Measurements from ENCODE around the gene PPIL1. TPM values are rescaled to one million over a fixed set of nuclear protein-coding genes. Genes with fewer than 3 reads are reported as not detected.

PPIL1 gene
- total and polyA plus RNA-seq, 2 of the 4 experiments (the other 2 are of a cell fraction) = 28.4 to 58.4 TPM

GRCh38 chr6:36904851-36905393 is 30.3 kb upstream of the PPIL1 start:
- Histone ChIP-seq H2AFZ (replicated peaks; ENCODE audit: low read length, poor library complexity) (no peak overlapping the region), H3K27me3 (ENCODE audit: control insufficient read depth, insufficient read depth, low read length) (no peaks in the 10 kb centered on the region), H2BK5ac (ENCODE audit: low read depth, low read length, poor library complexity, severe bottlenecking) (peak overlapping the region; percentile 90), H3K4ac (ENCODE audit: low read depth, low read length) (peak overlapping the region; percentile 86), H3K9me1 (ENCODE audit: insufficient read depth, low read length) (peaks cover 3% of the 10 kb centered on the region; the same call in 1 of the 2 replicates), H3K18ac (ENCODE audit: low read depth, low read length) (peak overlapping the region; percentile 55), H3K23ac (ENCODE audit: low read depth, low read length) (peak overlapping the region; percentile 63; the same call in 1 of the 2 replicates), H4K5ac (ENCODE audit: low read depth, low read length) (peak overlapping the region; percentile 67), H3K14ac (replicated peaks; ENCODE audit: low read depth, low read length) (peak overlapping the region; percentile 23; the same call in 1 of the 2 replicates), H3K36me3 (ENCODE audit: control insufficient read depth, insufficient read depth, low read length) (peaks cover 11% of the 10 kb centered on the region), H4K20me1 (ENCODE audit: insufficient read depth, low read length) (no peaks in the 10 kb centered on the region; the same call in 1 of the 2 replicates), H3K4me3 (ENCODE audit: insufficient read depth, low read depth, low read length) (no peak overlapping the region), H3K4me1 (ENCODE audit: control insufficient read depth, insufficient read depth, low read length) (peaks cover 11% of the 10 kb centered on the region), H2BK15ac (ENCODE audit: low read depth, low read length) (peak overlapping the region; percentile 63; the same call in 1 of the 3 replicates), H2AK9ac (replicated peaks; ENCODE audit: low read depth, low read length, poor library complexity) (peak overlapping the region; percentile 65), H3K56ac (ENCODE audit: extremely low read depth, insufficient read depth, low read length) (no peak overlapping the region), H4K8ac (ENCODE audit: low read depth in 2 of 2, low read length in 2 of 2) (peak overlapping the region in 1 of 2 experiments; percentile 76; a peak in 2 of 4 replicates), H4K91ac (ENCODE audit: insufficient read depth, low read depth, low read length) (peak overlapping the region; percentile 62), H3K27ac (ENCODE audit: insufficient read depth, low read length) (peak overlapping the region; percentile 69), H3K9me3 (ENCODE audit: control insufficient read depth, insufficient read depth, low read length) (no peaks in the 10 kb centered on the region), H3K79me1 (ENCODE audit: low read depth in 1 of 2, low read length in 2 of 2) (peaks cover 13 to 16% of the 10 kb centered on the region in 2 experiments), H2BK120ac (ENCODE audit: low read depth, low read length) (peak overlapping the region; percentile 77), H3K4me2 (ENCODE audit: low read depth, low read length) (0 out of 2 replicates have a peak overlapping the region, but pooled peaks have one; percentile 4), H2BK20ac (ENCODE audit: low read depth, low read length) (peak overlapping the region; percentile 76), H3K9ac (ENCODE audit: low read depth, low read length) (no peak overlapping the region), H2AK5ac (ENCODE audit: low read depth, low read length) (peak overlapping the region; percentile 84)
- WGBS, 2 experiments (ENCODE audit: extremely low coverage in 2 of 2, insufficient read length in 1 of 2) = no CpG with 5 or more reads among the region's 5 CpGs
- no TSS peak for BruUV-seq (replicated peaks)
- ChIA-PET POLR2A (ENCODE audit: unreplicated experiment) (no interaction called here), CTCF (interaction anchor here (0.9 to 4.1 kb wide), 4 partner anchors 9 to 139 kb away, joined by 3 to 19 read pairs (median 5); no protein-coding TSS in a partner anchor)
- no peak for TF ChIP-seq CTCF (conservative IDR thresholded peaks at IDR 0.05; ENCODE audit: low read depth, low read length)
- TF ChIP-seq POLR2A (IDR thresholded peaks at IDR 0.05; ENCODE audit: low read depth, low read length) = no peak
- no peak for TF ChIP-seq MXI1 (IDR thresholded peaks at IDR 0.05; ENCODE audit: borderline replicate concordance, low read depth, low read length)
- TF ChIP-seq ELK1 (IDR thresholded peaks at IDR 0.05; ENCODE audit: borderline replicate concordance, low read depth, low read length) = no peak
- no peak for TF ChIP-seq CEBPB (IDR thresholded peaks at IDR 0.05; ENCODE audit: low read depth, low read length)
- TF ChIP-seq NFE2L2 (IDR thresholded peaks at IDR 0.05; ENCODE audit: low read depth, low read length) = no peak
- no peak for TF ChIP-seq CHD1 (IDR thresholded peaks at IDR 0.05; ENCODE audit: low read depth, low read length)
- in situ Hi-C loops (cut with MboI; ENCODE audit: low sequenced_read_pairs) = no loop called here
- ATAC-seq (ENCODE audit: low read depth) (no peak), DNase-seq (no peak)
- dilution Hi-C loops (cut with HindIII; ENCODE audit: low sequenced_read_pairs, unreplicated experiment) = no loop called here
- intact Hi-C loops (cut with micrococcal nuclease) = no loop called here

Measured in IMR-90 (cell line).